HG03066 (cell line): ENCODE results near the gene EMILIN3.

Experiments
- ATAC-seq: cut with Tn5 transposase; IDR thresholded peaks from one replicate; pipeline ENCODE4 v1.9.1; 2021; ENCODE audit warnings: low read depth; ENCODE audit not compliant: unreplicated experiment

EMILIN3 gene

GRCh38 chr20:41348430-41349172, 18.0 kb downstream of the EMILIN3 start:
- ATAC-seq, result no peak

- ATAC-seq, result no peak
Observed at GRCh38 chr20:41347523-41348429, 18.8 kb downstream of the EMILIN3 start.

- no peak for ATAC-seq
Observed at GRCh38 chr20:41345729-41346067, 20.9 kb downstream of the EMILIN3 start.

- ATAC-seq, result no peak
Observed at GRCh38 chr20:41344938-41345728, 21.5 kb downstream of the EMILIN3 start.

GRCh38 chr20:41344477-41344876, 22.1 kb downstream of the EMILIN3 start:
- no peak for ATAC-seq

- ATAC-seq, result no peak
Observed at GRCh38 chr20:41342474-41343464, 23.8 kb downstream of the EMILIN3 start.

GRCh38 chr20:41340327-41341055, 26.1 kb downstream of the EMILIN3 start, which contains the start of gene LPIN3:
Gene LPIN3 (plus strand): TSS chr20:41340821. CDS start chr20:41345804, 4,983 bp downstream.
- no peak for ATAC-seq

GRCh38 chr20:41339957-41340326, 26.7 kb downstream of the EMILIN3 start:
- no peak for ATAC-seq

- no peak for ATAC-seq
Observed at GRCh38 chr20:41336711-41337492, 29.7 kb downstream of the EMILIN3 start.

- no peak for ATAC-seq
Observed at GRCh38 chr20:41335591-41335990, 31.0 kb downstream of the EMILIN3 start.

- no peak for ATAC-seq
Observed at GRCh38 chr20:41334443-41335421, 31.9 kb downstream of the EMILIN3 start.

- no peak for ATAC-seq
Observed at GRCh38 chr20:41334036-41334435, 32.6 kb downstream of the EMILIN3 start.

- no peak for ATAC-seq
Observed at GRCh38 chr20:41331731-41332130, 34.9 kb downstream of the EMILIN3 start.

- no peak for ATAC-seq
Observed at GRCh38 chr20:41330941-41331340, 35.7 kb downstream of the EMILIN3 start.

- no peak for ATAC-seq
Observed at GRCh38 chr20:41330343-41330720, 36.3 kb downstream of the EMILIN3 start.

GRCh38 chr20:41329435-41330342, 36.9 kb downstream of the EMILIN3 start:
- no peak for ATAC-seq
